Stimulated activated CD8-positive, alpha-beta memory T cell treated with anti-CD3 and anti-CD28 coated beads, Interleukin-15, amount 100 ng/mL, for 48 hours (primary cell): ENCODE data around the gene STX17.

Source experiments
- DNase-seq, 2 donors: peaks; one replicate each; pipeline ENCODE4 v3.0.0-alpha.2; 2020; ENCODE audit warnings: low read depth in 2 of 2

The STX17 gene

GRCh38 chr9:99907208-99907532 is 716 bp downstream of the STX17 start:
- DNase-seq = no peak

DNA sequence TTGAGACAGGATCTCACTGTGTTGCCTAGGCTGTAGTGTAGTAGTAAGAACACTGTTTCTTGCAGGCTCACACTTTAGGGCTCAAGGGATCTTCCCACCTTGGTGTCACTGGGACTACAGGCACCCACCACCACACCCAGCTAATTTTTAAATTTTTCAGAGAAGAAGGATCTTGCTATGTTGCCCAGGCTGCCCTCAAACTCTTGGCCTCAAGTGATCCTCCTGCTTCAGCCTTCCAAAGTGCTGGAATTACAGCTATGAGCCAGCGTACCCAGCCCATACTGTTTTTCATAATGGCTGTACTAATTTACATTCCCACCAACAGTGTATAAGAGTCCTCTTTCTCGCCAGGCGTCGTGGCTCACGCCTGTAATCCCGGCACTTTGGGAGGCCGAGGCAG is 5.1 kb downstream of the STX17 start:
- DNase-seq = no peak

DNA sequence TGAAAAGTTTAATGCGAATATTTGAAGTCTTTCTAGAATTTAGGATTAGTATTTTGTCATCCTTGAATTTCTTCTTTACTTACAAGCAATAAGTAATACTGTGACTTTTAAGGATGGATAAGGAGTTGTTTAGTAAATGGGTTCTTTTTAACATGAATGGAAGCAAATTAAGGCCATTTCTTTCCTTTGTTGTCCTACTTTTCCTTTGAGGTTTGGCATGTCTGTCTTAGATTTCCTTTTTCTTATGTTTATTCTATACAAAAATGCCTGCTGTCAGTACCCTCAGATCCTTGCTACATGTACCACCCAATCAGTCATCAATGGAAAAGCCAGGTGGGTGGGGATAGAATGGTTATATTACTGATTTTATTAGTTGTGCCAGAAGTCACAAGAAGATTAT is 10.2 kb downstream of the STX17 start:
- DNase-seq = no peak

DNA sequence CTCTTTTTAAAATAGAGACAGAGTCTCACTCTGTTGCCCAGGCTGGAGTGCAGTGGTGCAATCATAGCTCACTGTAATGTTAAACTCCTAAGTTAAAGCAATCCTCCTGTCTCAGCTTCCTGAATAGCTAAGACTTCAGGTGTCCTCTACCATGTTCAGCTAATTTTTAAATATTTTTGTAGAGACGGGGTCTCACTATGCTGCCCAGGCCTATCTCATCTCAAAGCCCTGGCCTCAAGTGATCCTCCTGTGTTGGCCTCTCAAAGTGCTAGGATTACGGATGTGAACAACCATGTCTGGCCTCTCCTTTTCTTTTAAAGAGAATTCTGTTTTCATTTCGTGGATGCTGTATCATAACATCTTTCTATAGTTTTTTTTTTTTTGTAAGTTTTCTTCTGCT is 11.7 kb downstream of the STX17 start:
- DNase-seq = no peak

DNA sequence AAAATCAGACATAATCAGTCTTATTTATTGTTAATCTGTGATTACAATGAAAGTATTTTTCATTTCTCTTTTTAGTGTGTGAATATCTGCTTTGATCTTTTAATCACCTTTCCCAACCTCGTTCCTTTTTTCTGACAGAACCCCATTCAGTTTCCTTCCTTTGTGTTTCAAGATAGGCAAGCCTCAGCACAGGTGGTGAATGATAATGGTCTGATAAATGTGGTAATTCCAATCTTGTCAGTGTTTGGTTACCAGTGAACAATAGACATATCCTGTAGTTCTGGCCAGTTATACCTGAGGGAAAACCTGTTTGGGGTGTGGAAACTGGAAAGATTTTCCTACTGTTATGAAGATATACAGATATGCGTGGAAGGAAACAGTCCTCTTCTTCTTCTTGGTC is 13.5 kb downstream of the STX17 start:
- DNase-seq = no peak

DNA sequence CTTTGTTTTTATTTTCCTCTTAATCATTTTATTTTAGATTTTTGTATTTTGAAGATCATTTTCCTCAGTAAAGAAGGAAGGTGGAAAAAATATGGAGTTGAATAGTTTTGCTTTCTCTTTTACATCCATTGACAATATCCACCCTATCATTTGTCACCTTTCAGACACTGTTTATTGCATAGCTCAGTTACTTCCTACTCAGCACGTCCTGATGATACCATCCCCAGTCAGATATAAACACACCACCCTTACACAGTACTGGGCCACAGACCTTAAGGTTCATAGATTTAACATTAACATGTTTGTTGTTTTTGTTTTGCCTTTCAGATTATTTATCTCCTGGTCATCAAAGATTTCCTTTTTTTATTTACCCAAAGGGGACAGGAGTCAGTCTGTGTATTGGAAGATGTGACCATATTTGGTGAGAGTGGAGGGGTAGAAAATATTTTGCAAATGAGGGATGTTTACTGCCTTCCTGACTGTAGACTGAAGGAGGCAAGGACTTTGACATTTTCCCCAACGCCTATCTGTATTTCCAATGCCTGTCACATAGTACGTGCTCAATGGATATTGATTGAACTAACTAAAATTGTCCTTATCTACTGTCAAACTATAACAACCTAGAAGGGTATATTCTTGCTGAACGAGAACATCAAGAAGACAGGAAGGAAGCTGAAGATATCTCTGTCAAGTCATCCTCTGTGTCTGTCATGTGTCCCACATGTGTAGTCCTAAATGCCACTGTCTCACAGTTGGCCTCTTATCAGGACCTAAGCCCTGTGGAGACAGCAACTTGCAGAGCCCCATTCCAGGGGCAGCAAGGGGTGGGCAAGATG is 15.6 kb downstream of the STX17 start:
- DNase-seq = no peak

- no peak for DNase-seq
Observed at GRCh38 chr9:99922711-99923030, 16.2 kb downstream of the STX17 start.

- DNase-seq = no peak
Observed at GRCh38 chr9:99925541-99925940, 19.1 kb downstream of the STX17 start.

DNA sequence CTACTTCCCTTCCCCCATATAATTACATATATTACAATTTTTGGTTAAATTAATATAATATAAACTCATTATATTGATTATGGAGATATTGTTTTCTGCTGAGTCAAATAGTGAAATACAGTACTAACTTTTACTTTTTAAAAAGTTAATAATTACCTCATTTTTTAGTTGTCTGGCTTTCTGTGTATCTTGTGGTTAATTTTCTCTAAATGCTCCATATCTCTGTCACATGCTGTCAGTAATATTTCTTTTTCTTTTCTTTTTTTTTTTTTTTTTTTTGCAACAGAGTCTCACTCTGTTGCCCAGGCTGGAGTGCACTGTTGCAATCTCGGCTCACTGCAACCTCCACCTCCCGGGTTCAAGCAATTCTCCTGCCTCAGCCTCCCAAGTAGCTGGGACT is 23.2 kb downstream of the STX17 start:
- DNase-seq = no peak

- DNase-seq = no peak
Observed at GRCh38 chr9:99931155-99931840, 24.8 kb downstream of the STX17 start.

- no peak for DNase-seq
Observed at GRCh38 chr9:99936947-99937587, 30.6 kb downstream of the STX17 start.

DNA sequence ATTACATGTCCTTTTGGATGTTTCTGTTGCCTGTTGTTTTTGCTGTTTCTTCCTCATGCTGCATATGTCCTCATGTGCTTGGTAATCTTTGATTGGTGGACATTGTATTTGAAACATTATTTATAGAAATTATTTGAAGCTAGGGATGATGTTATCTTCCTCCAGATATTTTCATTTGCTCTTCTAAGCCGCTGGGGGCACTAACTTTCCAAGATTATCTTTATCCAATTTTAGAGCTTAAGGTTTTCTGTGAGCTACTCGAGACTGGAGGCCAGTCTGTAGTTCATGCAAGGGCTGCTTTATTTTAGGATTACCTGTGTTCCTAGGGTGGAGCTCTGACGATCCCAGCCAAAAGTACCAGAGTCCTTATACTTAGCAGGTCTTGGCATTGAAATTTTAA is 40.9 kb downstream of the STX17 start:
- no peak for DNase-seq

GRCh38 chr9:99948482-99948881 is 42.0 kb downstream of the STX17 start:
- DNase-seq = no peak

GRCh38 chr9:99948896-99949295 is 42.4 kb downstream of the STX17 start:
- no peak for DNase-seq

DNA sequence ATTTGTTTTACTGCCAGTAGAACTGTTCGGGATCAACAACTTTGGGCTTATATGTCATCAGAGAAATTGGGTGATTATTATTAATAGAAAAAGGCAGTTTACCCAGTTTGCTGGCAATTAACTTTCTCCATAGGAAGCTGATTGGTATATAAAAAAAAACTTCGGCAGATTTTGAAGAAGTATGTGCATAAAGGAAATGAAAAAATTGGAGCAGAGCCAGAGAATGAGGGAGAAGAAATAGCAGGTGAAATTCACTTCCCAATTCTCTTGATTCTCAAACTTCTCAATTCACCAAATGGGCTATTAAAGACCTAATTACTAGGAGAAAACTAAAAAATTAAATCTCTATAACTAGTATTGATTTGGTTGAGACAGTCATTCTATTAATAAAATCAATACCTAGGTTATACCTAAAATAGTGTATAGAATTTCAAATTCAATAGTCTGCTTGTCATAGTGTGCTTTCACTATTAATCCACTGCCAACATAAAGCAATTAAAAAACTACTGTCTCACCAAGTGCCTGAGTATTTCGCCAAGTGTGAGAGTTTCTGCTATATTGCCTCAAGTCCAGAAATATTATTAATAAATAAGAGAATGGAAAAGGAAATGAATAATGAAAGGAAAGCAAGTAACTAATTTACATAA is 47.5 kb downstream of the STX17 start:
- DNase-seq = no peak

GRCh38 chr9:99954819-99955218 is 48.4 kb downstream of the STX17 start:
- DNase-seq = no peak

DNA sequence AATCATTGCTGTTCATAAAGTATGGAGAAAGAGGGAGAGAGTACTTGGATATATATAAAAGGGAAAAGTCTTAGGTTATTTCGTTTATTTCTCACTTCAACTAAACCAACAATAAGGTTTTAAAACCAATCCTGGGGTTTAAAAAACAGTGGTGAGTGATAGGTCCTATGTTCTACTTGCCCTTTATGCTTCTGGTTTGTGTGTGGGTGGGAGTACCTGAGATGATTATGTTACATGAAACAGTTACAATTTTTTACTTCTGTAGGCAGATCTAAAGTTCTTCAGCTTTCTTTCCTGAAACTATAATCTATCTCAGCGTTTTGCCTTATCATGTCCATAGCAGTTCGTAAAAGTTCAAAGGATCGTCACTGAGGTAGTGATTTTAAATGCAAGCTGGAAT is 49.2 kb downstream of the STX17 start:
- DNase-seq = no peak

GRCh38 chr9:99962680-99963261 is 56.3 kb downstream of the STX17 start:
- no peak for DNase-seq

DNA sequence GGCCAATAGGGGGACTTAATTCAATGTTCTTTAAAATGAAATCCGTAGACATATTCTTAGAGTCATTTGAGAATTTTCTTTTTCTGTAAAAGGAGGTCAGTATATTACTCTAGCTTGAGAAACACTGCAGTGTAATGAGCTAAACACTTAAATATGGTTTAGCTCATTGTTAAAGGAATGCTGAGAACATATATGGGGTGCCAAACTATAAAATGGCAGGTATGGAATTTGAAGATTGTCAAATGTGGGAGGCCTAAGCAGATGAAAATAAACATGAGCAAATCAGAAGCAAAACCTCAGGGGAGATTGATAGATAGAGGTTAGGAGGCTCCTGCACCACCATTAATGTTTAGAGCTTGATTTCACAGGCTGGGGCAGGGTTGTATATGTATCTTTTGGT is 57.9 kb downstream of the STX17 start:
- no peak for DNase-seq

DNA sequence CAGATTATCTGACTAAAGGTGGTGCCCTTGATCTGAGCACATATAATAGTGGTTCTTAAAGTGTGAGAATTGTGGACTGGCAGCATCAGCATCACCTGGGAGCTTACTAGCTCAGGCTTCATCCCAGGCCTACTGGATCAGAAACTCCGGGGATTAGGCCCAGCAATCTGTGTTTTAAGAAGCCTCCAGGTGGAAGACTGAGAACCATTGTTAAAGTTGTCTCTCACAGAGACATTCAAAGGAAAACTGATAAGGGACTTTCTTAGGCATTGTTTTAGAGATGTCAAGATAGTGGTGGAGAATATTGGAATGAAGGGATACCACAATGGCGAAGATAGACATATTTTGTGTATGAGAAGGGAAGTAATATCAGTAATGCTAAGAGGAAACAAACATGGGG is 59.5 kb downstream of the STX17 start:
- no peak for DNase-seq

- DNase-seq = no peak
Observed at GRCh38 chr9:99966716-99967115, 60.3 kb downstream of the STX17 start.

DNA sequence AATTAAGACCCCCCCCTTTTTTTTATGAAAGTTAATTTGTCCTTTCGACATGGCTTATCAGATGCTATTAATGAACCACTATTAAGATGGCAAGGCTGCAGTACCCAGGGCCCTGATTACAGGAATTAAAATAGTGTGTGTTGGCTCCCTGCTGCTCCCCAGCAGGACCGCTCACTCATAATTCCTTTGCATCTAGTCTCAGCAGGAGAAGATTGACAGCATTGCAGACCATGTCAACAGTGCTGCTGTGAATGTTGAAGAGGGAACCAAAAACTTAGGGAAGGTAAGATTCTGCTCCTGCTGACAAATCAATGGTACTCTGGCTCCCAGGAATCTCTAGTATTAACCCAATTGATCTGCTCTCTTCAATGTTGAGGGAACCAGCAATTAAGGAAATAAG is 61.0 kb downstream of the STX17 start:
- no peak for DNase-seq
